Duodenal mucosa (tissue), 2 donors: ENCODE data around the gene STAC3.

ENCODE experiments used
- H3K27ac ChIP-seq: one replicate; pipeline ENCODE4 v1.7.0; 2013; ENCODE audit warnings: low read depth, low read length
- H3K27me3 ChIP-seq, 2 donors: one replicate each; pipeline ENCODE4 v1.7.0; 2013; ENCODE audit warnings: low read length in 2 of 2, control low read depth in 1 of 2; ENCODE audit not compliant: insufficient read depth in 2 of 2, control insufficient read depth in 1 of 2
- H3K36me3 ChIP-seq, 2 donors: one replicate each; pipeline ENCODE4 v1.7.0; 2013; ENCODE audit warnings: low read length in 2 of 2, control low read depth in 1 of 2; ENCODE audit not compliant: insufficient read depth in 2 of 2, control insufficient read depth in 1 of 2
- H3K4me1 ChIP-seq, 2 donors: one replicate each; pipeline ENCODE4 v1.7.0; 2013; ENCODE audit warnings: low read length in 2 of 2, control low read depth in 1 of 2; ENCODE audit not compliant: insufficient read depth in 2 of 2, control insufficient read depth in 1 of 2
- H3K4me3 ChIP-seq, 2 donors: one replicate each; pipeline ENCODE4 v1.7.0; 2013; ENCODE audit warnings: low read length in 2 of 2, low read depth in 1 of 2
- H3K9ac ChIP-seq, 2 donors: one replicate each; pipeline ENCODE4 v1.7.0; 2013; ENCODE audit warnings: low read length in 2 of 2, low read depth in 1 of 2
- H3K9me3 ChIP-seq, 2 donors: one replicate each; pipeline ENCODE4 v1.7.0; 2013; ENCODE audit warnings: low read length in 2 of 2, control low read depth in 1 of 2; ENCODE audit not compliant: control insufficient read depth in 1 of 2

Gene STAC3

DNA sequence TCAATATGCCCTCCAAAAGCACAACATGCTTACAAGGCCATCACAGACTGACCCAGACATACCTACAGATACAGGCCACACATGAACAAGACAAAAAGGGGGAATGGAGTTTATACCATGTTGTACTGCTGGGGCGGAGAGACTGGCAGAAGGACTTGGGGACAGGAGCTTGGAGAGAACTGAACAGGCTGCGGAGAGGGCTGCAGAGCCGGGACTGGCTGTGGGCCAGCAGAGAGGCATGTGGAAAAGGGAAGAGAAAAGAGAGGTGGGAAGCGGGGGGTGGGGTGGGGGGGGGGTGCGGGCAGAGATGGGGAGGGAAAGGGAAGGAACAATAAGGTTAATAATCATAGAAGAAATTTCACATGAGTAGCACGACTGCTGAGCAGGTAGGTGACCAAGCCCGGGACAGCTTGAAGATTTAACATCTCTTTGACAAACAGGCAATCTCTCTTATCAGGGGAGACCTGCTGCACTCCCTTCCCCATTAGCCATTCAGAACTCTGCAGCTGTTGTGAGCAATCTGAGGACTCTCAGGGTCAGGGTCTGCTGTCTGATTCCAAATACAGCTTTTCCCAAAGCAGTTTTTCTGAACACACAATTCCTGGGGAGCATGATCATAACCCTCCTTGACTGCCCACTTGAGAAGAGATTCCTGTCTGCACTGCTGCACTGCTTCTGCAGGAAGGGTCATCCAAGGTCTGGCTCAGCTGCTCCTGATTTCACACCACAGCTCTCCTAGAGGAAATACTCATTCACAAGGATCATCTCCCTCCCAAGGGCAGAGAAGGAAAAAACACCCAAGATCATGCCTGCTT, 21.6 kb upstream of the STAC3 start:
- H3K4me3 ChIP-seq, result no peak overlapping the region
- no peak overlapping the region for H3K27ac ChIP-seq
- no peaks in the 10 kb centered on the region for H3K27me3 ChIP-seq
- peaks cover 19 to 57% of the 10 kb centered on the region in 2 donors for H3K36me3 ChIP-seq
- H3K9me3 ChIP-seq, result no peaks in the 10 kb centered on the region
- no peak overlapping the region for H3K9ac ChIP-seq
- no peaks in the 10 kb centered on the region for H3K4me1 ChIP-seq

DNA sequence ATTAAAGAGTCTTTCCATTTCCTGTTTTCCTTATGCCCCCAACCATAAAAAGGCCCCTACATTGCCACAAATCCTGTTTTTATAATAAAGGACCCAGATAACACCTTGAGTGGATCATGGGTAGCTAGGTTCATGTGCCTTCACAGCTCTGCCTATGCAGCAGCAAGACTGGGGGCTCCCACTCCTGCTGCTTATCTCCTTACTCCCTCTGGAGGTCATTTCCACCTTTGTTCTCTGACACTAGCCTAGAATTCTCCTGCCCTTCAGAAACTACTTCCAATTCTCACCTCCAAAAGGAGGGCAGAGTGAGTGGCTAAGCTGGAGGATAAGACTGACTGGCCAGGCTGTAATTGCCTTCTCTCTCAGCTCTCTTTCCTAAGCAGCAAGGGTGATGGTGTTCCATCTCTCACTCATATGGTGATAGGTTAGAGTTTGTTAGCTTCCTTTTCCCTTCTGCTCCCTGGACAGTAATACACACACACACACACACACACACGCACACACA, 20.0 kb upstream of the STAC3 start:
- Histone ChIP-seq H3K9me3 (no peaks in the 10 kb centered on the region), H3K27me3 (no peaks in the 10 kb centered on the region), H3K9ac (no peak overlapping the region), H3K4me3 (no peak overlapping the region), H3K4me1 (no peaks in the 10 kb centered on the region), H3K36me3 (peaks cover 25 to 67% of the 10 kb centered on the region in 2 donors), H3K27ac (no peak overlapping the region)

DNA sequence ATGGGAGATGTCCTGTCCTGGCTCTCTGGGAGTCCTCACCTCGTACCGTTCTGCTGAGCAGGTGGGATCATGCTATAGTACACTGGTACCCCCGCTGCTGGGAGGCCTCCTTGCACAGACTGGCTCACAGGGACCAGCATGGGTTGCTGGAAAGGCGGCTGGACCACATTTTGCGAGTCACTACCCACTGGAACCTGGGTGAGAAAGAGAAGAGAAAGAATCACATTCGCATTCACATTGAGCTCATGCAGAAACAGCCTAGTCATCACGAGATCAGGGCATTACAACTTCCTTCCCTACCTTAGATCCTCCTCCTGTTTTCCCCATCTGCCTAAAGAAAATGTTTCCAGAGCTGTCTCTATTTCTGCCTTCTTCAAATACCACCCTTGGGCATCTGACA, 17.3 kb upstream of the STAC3 start:
- Histone ChIP-seq H3K4me1 (no peaks in the 10 kb centered on the region), H3K27ac (no peak overlapping the region), H3K4me3 (no peak overlapping the region), H3K9ac (no peak overlapping the region), H3K9me3 (no peaks in the 10 kb centered on the region), H3K36me3 (peaks cover 25 to 61% of the 10 kb centered on the region in 2 donors), H3K27me3 (no peaks in the 10 kb centered on the region)

DNA sequence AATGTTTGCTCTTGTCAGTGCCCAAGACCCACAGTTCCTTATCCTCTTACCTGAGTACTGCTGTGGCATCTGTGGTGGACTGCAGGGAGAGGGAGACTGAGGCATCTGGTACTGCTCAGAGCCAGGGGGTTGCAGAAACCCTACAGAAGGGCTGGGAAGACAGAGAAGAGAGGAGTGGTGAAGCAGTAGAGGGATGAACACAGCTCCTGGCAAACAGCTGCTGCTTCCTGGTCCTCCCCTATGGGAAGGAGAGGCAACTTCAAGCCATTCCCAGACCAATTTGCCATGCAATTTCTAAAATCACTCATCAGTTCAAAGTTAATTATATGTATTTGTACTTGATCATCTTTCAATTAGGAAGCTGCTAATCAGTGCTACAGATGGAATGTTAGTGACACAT, 15.7 kb upstream of the STAC3 start:
- Histone ChIP-seq H3K9me3 (no peaks in the 10 kb centered on the region), H3K36me3 (peaks cover 25 to 58% of the 10 kb centered on the region in 2 donors), H3K4me3 (no peak overlapping the region), H3K27ac (no peak overlapping the region), H3K9ac (no peak overlapping the region), H3K4me1 (no peaks in the 10 kb centered on the region), H3K27me3 (no peaks in the 10 kb centered on the region)

DNA sequence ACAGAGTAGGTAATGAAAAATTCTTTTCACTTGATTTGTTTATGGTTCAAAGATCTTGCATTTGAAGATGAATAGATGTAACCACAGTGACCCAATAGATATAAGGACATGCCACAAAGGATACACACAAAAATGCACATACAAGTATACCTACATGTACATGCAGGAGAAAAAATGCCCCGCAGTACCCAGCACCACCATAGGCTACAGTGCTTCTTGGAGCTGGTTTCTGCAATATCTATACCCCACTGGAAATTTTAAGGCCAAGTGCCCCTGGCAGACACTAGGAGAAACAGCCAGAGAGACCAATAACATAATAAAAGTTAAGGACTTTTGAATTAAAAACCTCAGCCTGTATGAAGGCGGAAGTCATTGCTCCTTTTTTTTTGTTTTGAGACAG, 12.1 kb upstream of the STAC3 start:
- Histone ChIP-seq H3K9me3 (no peaks in the 10 kb centered on the region), H3K9ac (no peak overlapping the region), H3K4me3 (no peak overlapping the region), H3K36me3 (peaks cover 31 to 61% of the 10 kb centered on the region in 2 donors), H3K4me1 (no peaks in the 10 kb centered on the region), H3K27ac (no peak overlapping the region), H3K27me3 (no peaks in the 10 kb centered on the region)

DNA sequence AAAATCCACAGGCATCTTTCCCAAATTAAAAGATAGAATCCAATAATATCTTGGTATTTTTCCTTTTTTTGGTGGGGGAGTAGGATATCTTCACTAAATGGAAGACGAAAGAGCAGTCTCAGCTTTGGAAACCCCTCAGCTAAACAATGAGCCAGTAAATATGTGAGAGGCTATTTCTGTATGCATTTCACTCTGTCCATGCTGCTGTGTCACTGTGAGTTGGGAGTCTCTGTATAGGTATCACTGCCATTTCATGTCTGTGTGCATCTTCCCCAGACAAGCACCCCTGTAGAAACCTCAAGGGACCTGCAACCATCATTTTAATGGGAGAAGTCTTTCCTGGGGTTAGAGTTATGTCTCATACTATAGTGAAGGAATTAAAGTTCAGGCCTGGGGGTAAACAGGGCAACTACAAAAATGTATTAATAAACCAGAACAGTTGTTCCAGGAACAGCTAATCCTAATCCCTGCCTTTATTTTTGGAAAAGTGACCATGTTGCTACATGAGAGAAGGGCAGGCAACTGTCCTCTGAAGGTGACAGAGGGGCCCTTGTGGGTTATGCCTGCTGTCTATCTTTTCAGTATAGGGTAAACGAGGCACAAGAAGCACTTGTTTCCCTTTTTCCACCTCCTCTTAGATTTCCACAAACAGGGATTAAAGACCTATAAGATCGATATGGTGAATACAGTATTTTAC, 11.3 kb upstream of the STAC3 start:
- H3K27me3 ChIP-seq, result no peaks in the 10 kb centered on the region
- H3K4me1 ChIP-seq, result no peaks in the 10 kb centered on the region
- H3K27ac ChIP-seq, result no peak overlapping the region
- peaks cover 34 to 58% of the 10 kb centered on the region in 2 donors for H3K36me3 ChIP-seq
- H3K9me3 ChIP-seq, result no peaks in the 10 kb centered on the region
- no peak overlapping the region for H3K4me3 ChIP-seq
- no peak overlapping the region for H3K9ac ChIP-seq

DNA sequence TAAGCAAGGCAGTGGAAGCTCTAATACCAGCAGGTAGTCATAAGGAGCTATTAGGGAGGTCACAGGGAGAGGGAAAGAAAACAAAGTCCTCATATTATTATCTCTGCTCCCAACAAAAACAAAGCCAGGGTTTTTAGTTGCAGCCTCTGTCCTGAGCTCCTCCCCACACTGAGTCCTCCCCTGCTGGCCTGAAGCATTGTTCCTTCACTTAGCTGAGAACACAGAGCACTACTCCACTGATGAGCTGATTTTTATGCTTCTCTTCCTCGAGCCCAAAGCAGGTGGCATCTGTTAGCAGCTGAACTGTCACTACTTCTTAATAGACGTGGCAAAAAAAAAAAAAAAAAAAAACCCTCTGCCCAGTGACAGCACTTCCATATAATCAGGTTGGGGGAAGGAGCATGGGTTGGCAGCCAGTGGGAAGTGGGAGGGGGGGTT, 10.5 kb upstream of the STAC3 start:
- Histone ChIP-seq H3K9ac (no peak overlapping the region), H3K27ac (no peak overlapping the region), H3K9me3 (no peaks in the 10 kb centered on the region), H3K4me3 (no peak overlapping the region), H3K27me3 (no peaks in the 10 kb centered on the region), H3K4me1 (no peaks in the 10 kb centered on the region), H3K36me3 (peaks cover 30 to 57% of the 10 kb centered on the region in 2 donors)

DNA sequence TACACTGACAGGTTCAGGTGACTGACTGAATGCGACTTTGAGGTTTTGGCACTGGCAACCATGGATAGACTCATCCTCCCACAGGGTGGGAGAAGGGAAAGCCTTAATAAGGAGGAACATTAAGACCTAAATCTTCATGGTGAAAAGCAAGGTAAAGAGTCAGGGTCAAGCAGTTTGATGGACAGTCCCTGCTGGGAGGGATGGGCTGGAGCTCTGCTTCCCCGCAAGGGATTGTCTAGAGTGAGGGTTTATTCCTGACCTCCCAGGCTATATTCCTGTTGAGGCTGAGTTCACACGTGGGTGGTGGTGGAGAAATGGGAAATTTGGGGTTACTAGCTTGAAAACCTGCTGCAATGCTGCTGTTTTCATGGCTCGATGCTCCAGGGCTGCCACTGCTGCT, 9.4 kb upstream of the STAC3 start:
- Histone ChIP-seq H3K4me3 (no peak overlapping the region), H3K9ac (no peak overlapping the region), H3K9me3 (no peaks in the 10 kb centered on the region), H3K27me3 (no peaks in the 10 kb centered on the region), H3K36me3 (peaks cover 34 to 65% of the 10 kb centered on the region in 2 donors), H3K4me1 (no peaks in the 10 kb centered on the region), H3K27ac (no peak overlapping the region)

DNA sequence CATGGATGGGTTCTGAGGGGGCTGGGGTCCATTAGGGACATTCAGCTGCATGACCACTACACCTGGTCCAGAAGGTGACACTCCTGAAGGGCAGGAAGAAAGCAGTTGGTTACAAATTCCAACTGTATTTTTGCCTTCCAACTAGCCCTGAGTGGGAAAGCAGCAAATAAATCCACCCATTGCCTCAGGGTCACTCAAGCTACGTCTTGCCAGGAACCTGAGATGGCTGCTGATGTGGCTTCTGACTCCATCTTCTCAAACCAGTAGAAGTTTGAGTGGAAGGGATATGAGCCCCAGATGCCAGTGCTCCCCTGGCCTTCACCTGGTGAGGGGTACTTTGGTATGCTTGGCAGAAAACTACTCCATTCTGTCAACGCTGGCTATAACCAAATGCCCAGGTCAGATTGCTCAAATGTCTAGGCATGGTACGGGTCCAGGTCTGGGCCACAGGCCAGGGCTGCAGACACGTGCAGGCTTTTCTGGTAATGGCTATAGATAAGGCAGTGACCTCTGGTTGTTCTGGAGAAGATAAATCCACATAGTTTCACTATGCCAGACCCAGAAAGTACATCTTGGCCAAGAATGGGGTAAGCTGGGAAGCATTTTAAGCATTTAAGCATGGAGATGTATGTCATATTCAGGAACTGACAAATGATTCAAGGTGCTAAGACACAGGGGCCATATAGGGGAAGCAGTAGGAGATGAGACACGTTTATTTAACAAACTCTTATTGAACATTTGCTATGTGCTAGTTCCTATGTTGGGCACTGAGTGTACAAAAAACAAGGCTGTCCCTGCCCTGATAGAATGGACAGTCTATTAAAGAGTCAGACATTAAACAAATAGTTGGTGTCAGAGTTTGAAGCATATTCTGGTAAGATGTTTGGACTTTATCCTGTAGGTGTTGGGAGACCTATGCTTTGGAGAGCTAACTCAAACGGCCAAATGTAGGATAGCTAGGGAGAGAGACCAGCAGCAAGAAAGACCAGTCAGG, 8.3 kb upstream of the STAC3 start:
- H3K9me3 ChIP-seq, result no peaks in the 10 kb centered on the region
- no peak overlapping the region for H3K27ac ChIP-seq
- no peaks in the 10 kb centered on the region for H3K27me3 ChIP-seq
- H3K4me1 ChIP-seq, result no peaks in the 10 kb centered on the region
- no peak overlapping the region for H3K4me3 ChIP-seq
- H3K36me3 ChIP-seq, result peaks cover 34 to 71% of the 10 kb centered on the region in 2 donors
- no peak overlapping the region for H3K9ac ChIP-seq
